Bronchial epithelial cell (primary cell): ENCODE measurements around the gene TXN. TPM values are rescaled to one million over a fixed set of nuclear protein-coding genes. Genes with fewer than 3 reads are reported as not detected.
A peak's percentile ranks its signal among the peaks of the same experiment; 100 is the strongest.

Source experiments
- DNase-seq: peaks from one replicate; pipeline ENCODE4 v3.0.0-alpha.2; 2010; ENCODE audit warnings: low read depth
- FAIRE-seq: peaks from 2 replicates; lab custom pipeline; 2011; peaks lifted over from hg19 to GRCh38; lab: Jason Lieb, UNC
- H3K27me3 ChIP-seq: 2 replicates; pipeline ENCODE4 v1.5.1; 2011; ENCODE audit warnings: low read length; ENCODE audit not compliant: control insufficient read depth, insufficient read depth
- H3K36me3 ChIP-seq: 2 replicates; pipeline ENCODE4 v1.5.1; 2011; ENCODE audit warnings: low read length; ENCODE audit not compliant: control insufficient read depth, insufficient read depth
- H3K4me3 ChIP-seq: 2 replicates; pipeline ENCODE4 v1.5.1; 2011; ENCODE audit warnings: mild to moderate bottlenecking, low read depth, low read length, control low read depth
- CTCF ChIP-seq: IDR thresholded peaks from 2 replicates; pipeline ENCODE4 v1.5.1; 2011; ENCODE audit warnings: mild to moderate bottlenecking, moderate library complexity, low read length, control low read depth, inconsistent platforms; ENCODE audit not compliant: insufficient read depth, severe bottlenecking
- total RNA-seq: library from RNA; depleted of rRNA; stranded (reverse); fragments of >200 nt; gene quantifications from 2 replicates; pipeline ENCODE4 v1.2.1, GENCODE V29; 2014

TXN gene
- total RNA-seq, result 378 and 504 TPM in 2 replicates

GRCh38 chr9:110256380-110257096, at the start of gene TXN:
Gene TXN, minus strand, starts transcription at chr9:110256507. Its CDS starts 72 bp downstream, at chr9:110256435.
- peak within 1 kb of the TSS; percentile 94 for H3K4me3 ChIP-seq
- no peaks in the 10 kb centered on the region for H3K36me3 ChIP-seq
- H3K27me3 ChIP-seq, result no peaks in the 10 kb centered on the region
- DNase-seq, result peak; percentile 77
- no peak for FAIRE-seq
- TF ChIP-seq CTCF, result no peak

GRCh38 chr9:110303133-110303532, 46.8 kb upstream of the TXN start:
- TF ChIP-seq CTCF, result no peak
- no peaks in the 10 kb centered on the region for H3K36me3 ChIP-seq
- DNase-seq (peak; percentile 38), FAIRE-seq (no peak)
- H3K4me3 ChIP-seq, result no peak overlapping the region
- H3K27me3 ChIP-seq, result no peaks in the 10 kb centered on the region

- no peaks in the 10 kb centered on the region for H3K36me3 ChIP-seq
- DNase-seq, result no peak
- TF ChIP-seq CTCF, result no peak
- H3K4me3 ChIP-seq, result no peak overlapping the region
- no peaks in the 10 kb centered on the region for H3K27me3 ChIP-seq
- no peak for FAIRE-seq
Observed at GRCh38 chr9:110298043-110298605, 41.8 kb upstream of the TXN start.

GRCh38 chr9:110293248-110293647, 36.9 kb upstream of the TXN start:
- FAIRE-seq, result no peak
- TF ChIP-seq CTCF, result no peak
- peak; percentile 92 for DNase-seq
- H3K27me3 ChIP-seq, result no peaks in the 10 kb centered on the region
- no peak overlapping the region for H3K4me3 ChIP-seq
- no peaks in the 10 kb centered on the region for H3K36me3 ChIP-seq

DNA sequence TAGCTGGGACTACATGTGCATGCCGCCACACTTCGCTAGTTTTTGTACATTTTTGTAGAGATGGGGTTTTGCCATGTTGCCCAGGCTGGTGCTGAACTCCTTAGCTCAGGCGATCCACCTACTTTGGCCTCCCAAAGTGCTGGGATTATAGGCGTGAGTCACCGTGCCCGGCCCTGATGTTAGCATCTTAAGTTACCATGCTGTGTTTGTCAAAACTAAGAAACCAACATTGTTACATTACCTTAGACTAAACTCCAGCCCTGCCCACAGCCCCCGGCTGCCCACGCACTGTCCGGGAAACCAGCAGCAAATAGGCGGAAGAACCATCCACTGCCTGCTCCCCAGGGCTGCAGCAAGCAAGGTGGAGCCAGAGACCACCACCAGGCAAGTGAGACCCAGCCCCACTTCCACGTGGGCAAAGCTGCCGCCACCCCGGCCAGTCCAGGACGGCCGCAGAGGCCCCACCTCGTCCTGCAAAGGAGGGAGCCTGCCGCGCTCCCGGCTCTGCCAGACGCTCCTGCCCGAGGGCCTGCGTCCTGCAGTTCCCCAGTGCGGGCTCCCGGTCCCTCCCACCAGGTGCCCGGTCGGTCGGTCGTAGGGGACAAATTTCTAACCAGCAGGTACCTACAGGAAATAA, 35.7 kb upstream of the TXN start:
- peak; percentile 68 for DNase-seq
- Histone ChIP-seq H3K36me3 (no peaks in the 10 kb centered on the region), H3K4me3 (no peak overlapping the region), H3K27me3 (no peaks in the 10 kb centered on the region)
- FAIRE-seq, result no peak
- TF ChIP-seq CTCF, result no peak
